AG04450 (cell line): Measurements from ENCODE around the gene HOXA4. TPM values are rescaled to one million over a fixed set of nuclear protein-coding genes. Genes with fewer than 3 reads are reported as not detected.

Experiments used
- CTCF ChIA-PET: fragments of 300-600, 350-600 bp; formaldehyde crosslinking; extraction: SDS; loops from one replicate; lab custom pipeline; 2022; ENCODE audit warnings: antibody characterized with exemption, inconsistent platforms; lab: Charles Lee
- POLR2A ChIA-PET: fragments of 350-600 bp; formaldehyde crosslinking; extraction: SDS; loops from one replicate; lab custom pipeline; 2021; ENCODE audit warnings: antibody characterized with exemption, inconsistent platforms; lab: Yijun Ruan, JAX
- DNase-seq: peaks from one replicate; pipeline ENCODE4 v3.0.0-alpha.2; 2011; ENCODE audit warnings: low read depth, low spot score
- H3K27ac ChIP-seq: one replicate; pipeline ENCODE4 v1.5.1; 2012; ENCODE audit warnings: low read depth, low read length, control low read depth
- H3K27me3 ChIP-seq: one replicate; pipeline ENCODE4 v1.6.0; 2012; ENCODE audit warnings: low read length; ENCODE audit not compliant: control insufficient read depth, insufficient read depth
- H3K4me3 ChIP-seq: 2 replicates; pipeline ENCODE4 v1.5.1; 2011; ENCODE audit warnings: mild to moderate bottlenecking, low read depth, low read length, control low read depth
- H3K9me3 ChIP-seq: 2 replicates; pipeline ENCODE4 v1.5.1; 2012; ENCODE audit warnings: low read length; ENCODE audit not compliant: control insufficient read depth, insufficient read depth
- polyA plus RNA-seq: library from polyadenylated mRNA; depleted of rRNA; stranded (reverse); fragments of >200 nt; gene quantifications from 2 replicates; pipeline ENCODE4 v1.2.3, GENCODE V29; 2011
- TF ChIP-seq, protein P1 (sequence below): IDR thresholded peaks from 2 replicates; pipeline ENCODE4 v1.5.1; 2011; ENCODE audit warnings: low read depth, low read length, control low read depth, inconsistent platforms

Gene HOXA4
- polyA plus RNA-seq, 1 experiment: 5.8 TPM

DNA sequence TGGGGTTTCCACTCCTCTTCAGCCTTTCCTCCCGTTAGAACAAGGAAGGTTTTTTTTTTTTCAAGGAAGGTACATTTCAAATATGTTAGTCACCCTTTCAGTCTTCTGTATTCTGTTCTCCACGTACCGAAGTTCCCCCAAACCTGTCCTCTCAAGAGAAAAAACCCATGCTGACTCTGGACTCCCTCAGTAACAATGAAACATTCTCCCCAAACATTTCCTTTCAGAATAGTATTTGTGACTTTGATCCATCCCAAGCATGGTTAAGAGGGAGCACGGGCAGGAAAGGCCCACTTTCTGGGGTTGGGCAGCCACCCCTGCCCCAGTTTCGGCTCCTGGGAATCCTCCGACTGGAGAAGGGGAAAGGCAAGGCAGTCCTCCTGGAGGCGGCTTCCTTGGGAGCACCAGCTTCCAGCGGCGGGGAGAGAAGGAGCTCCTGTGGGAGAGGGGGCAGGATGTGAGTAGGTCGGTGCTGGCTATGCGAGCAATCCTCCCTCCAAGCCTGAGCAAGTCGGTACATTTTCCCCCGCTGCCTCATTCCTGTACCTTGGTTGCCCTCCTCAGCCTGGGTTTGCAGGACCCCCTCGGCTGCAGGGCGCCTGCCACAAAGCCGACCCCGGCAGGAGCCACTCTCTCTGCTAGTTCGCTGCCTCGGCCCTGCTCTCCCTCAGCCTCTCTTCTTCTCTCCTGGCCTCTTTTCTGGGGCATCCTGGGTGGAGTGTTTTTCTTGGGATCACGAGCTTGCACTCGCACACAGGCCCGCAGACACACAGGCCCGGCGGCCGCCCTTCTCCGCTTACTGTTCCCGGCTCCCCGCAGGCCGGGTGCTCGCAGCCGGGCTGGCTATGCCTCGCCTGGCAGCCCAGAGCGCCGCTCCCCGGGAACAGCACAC, 32.6 kb downstream of the HOXA4 start:
- peak overlapping the region; percentile 94 for H3K27ac ChIP-seq
- TF ChIP-seq, protein P1, sequence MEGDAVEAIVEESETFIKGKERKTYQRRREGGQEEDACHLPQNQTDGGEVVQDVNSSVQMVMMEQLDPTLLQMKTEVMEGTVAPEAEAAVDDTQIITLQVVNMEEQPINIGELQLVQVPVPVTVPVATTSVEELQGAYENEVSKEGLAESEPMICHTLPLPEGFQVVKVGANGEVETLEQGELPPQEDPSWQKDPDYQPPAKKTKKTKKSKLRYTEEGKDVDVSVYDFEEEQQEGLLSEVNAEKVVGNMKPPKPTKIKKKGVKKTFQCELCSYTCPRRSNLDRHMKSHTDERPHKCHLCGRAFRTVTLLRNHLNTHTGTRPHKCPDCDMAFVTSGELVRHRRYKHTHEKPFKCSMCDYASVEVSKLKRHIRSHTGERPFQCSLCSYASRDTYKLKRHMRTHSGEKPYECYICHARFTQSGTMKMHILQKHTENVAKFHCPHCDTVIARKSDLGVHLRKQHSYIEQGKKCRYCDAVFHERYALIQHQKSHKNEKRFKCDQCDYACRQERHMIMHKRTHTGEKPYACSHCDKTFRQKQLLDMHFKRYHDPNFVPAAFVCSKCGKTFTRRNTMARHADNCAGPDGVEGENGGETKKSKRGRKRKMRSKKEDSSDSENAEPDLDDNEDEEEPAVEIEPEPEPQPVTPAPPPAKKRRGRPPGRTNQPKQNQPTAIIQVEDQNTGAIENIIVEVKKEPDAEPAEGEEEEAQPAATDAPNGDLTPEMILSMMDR: no peak
- H3K4me3 ChIP-seq: peak overlapping the region; percentile 91
- DNase-seq: no peak
- no peaks in the 10 kb centered on the region for H3K27me3 ChIP-seq
- peaks cover 4% of the 10 kb centered on the region; the same call in 1 of the 2 replicates for H3K9me3 ChIP-seq
- ChIA-PET POLR2A (interaction anchor here (0.5 to 4.0 kb wide), 17 partner anchors 8 to 1241 kb away, joined by 3 to 42 read pairs (median 6); partner anchors contain the start of genes HOXA3, HOXA5 and SKAP2), CTCF (interaction anchor here (0.6 to 5.6 kb wide), 12 partner anchors 11 to 416 kb away, joined by 3 to 28 read pairs (median 6); partner anchors contain the start of gene HOXA5)

DNA sequence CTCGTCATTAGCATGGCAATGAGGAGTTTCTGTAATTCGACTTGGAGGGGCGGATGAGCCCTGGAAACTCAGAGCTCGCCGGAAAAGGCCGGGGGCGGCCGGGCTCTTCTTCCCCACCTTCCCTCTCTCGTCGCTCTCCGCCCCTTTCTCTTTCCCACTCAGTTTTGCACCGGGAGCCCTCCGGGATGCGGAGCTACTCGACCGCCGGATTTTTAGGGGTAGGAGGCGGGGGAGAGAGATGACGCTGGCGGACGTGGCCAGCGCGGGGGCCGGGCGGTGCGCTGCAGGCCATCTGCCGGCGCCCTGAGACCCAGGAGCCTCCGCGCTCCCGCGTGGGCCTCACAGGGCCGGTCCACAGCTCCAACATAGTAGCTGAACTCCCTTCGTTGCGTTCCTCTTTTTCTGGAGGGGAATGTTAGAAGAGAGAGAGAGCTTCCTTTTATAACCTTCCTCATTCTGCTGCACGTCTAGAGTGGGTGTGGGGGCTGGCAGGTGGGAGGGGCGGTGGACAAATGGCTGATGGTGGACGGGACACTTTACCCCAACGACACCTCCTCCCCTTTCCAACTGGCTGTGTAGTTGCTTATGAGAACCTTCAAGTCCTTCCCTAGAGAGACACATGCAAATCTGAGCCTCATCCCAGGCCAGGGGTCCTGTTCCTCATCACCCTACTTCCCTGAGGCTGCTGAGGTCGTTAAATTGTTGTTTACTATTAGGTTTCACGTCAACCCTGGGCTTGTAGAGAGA, 33.6 kb downstream of the HOXA4 start:
- Histone ChIP-seq H3K27ac (peak overlapping the region; percentile 94), H3K9me3 (peaks cover 4% of the 10 kb centered on the region; the same call in 1 of the 2 replicates), H3K4me3 (peak overlapping the region; percentile 91), H3K27me3 (no peaks in the 10 kb centered on the region)
- POLR2A ChIA-PET: interaction anchor here (0.6 to 4.0 kb wide), 18 partner anchors 9 to 899 kb away, joined by 3 to 42 read pairs (median 5); partner anchors contain the start of genes HOXA3, HOXA5 and SKAP2
- no peak for DNase-seq
- TF ChIP-seq, protein P1: 0 out of 2 replicates have a peak, but pooled peaks have one; percentile 1
- CTCF ChIA-PET: interaction anchor here (0.6 to 5.6 kb wide), 9 partner anchors 11 to 415 kb away, joined by 3 to 28 read pairs (median 6); partner anchors contain the start of gene HOXA5

DNA sequence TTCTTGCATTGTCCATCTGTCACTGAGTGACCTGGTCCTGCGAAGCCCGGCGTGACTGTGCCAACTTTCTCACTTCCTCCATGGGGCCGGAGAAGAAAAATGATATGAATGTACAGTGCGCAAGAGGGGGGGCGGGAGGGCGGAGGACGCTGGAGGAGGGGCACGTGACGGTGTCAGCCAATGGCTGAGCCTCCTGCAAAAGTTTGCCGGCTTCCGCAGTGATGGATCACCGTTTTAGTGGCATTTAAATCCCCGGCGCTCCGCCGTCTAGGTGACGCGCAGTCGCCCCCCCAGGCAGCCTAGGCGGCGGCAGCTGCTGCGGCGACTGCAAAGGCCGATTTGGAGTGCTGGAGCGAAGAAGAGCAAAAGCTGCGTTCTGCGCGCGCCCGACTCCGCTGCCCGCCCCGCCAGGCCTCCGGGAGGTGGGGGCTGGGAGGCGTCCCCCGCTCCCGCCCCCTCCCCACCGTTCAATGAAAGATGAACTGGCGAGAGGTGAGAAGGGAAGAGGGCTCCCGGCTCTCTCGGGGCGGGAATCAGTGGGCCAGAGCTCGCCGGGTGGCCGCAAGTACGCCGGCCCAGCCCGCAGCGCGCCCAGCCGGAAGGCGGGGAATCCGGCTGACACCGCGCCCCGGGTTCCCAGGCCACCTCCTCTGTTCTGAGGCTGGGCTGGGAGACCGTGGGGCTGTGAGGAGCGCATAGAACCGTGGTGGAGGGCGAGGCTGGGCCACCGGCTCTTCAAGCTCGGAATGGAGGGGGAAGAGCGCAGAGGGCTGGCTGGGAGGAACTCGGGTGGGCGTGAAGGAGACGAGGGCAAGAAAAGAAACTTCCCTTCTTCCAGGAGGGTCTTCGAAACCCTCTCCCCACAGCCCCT, 34.4 kb downstream of the HOXA4 start, which contains the start of gene HOXA1:
Gene HOXA1, minus strand, starts transcription at position 104 of the 871 bp plus-strand sequence. Its CDS starts 88 bp downstream, at position 16.
- TF ChIP-seq, protein P1: no peak
- peak; percentile 90 for DNase-seq
- Histone ChIP-seq H3K4me3 (peak within 1 kb of the TSS; percentile 91), H3K9me3 (peaks cover 4% of the 10 kb centered on the region; the same call in 1 of the 2 replicates), H3K27me3 (no peaks in the 10 kb centered on the region), H3K27ac (peak within 1 kb of the TSS; percentile 94)
- ChIA-PET CTCF (interaction anchor here (0.6 to 5.6 kb wide), 10 partner anchors 12 to 414 kb away, joined by 3 to 28 read pairs (median 4); partner anchors contain the start of gene HOXA5), POLR2A (interaction anchor here (0.5 to 4.0 kb wide), 15 partner anchors 10 to 241 kb away, joined by 3 to 42 read pairs (median 5); partner anchors contain the start of genes HOXA3, HOXA5 and SKAP2)
